HG03064 (cell line): ENCODE data around the gene TEX54.
"Not testable (repeated sequence)": the region's sequence is repeated elsewhere in the genome, so short reads cannot be mapped to it uniquely, and the experiment has no call there.

Source experiments
- ATAC-seq: cut with Tn5 transposase; IDR thresholded peaks from one replicate; pipeline ENCODE4 v1.9.1; 2021; ENCODE audit warnings: low read depth; ENCODE audit not compliant: unreplicated experiment

Gene TEX54

DNA sequence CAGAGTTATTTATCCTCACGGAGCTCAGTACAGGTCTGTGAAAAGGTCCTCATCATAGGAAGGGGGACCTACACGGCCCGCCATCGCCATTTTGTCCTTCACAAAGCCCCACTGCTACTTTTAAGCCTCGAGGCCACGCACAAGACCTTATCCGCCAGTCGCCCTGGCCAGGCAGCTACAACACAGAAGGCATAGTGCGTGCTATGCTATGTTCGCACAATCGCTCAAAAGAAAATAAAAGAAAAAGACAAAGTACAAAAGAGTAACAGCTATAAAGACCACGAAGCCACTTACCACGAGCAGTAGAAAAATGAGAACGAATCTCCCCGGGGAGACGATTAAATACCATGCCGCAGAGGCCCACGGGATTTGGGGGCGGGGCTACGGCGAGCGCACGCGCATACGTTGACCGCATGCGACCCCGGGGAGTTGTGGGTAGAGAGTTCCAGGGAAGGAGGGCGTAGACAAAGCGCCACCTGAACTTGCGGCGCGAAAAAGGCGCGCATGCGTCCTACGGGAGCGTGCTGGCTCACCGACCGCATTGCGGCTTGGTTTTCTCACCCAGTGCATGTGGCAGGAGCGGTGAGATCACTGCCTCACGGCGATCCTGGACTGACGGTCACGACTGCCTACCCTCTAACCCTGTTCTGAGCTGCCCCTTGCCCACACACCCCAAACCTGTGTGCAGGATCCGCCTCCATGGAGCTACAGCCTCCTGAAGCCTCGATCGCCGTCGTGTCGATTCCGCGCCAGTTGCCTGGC is 23.1 kb upstream of the TEX54 start:
- ATAC-seq: peak; percentile 83

DNA sequence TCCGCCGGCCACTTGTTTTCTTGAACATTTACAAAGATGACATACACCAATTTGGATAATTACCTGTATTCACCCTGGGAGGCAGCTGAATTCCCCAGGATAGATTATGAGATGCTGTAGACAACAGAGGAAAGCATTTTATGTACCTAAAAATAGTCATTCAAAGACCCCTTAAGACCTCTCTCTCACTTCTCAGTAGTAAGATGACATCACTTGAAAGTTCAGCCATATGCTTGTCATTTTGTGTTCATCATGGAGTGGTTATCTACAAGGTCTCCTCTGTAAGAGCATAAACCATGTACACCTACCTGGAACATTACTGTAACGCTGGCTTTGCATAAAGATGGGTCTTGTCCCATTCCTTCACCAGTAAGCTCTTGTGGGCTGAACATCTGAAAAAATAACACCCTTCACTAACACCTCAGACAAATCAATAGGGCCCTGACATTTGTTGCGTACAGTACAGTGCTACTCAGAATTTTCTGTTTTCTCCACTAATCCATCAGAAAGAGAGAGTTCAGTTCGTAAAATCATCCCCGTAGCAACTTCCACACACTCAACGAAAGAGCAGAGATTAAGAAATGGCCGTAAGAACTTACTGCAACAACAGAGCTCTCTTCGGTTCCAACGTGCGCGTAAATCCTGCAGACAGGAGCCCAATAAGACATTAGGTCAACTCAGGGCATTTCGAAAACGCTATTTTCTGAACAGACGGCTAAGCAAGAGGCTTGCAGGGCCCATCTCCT is 22.4 kb upstream of the TEX54 start:
- ATAC-seq: no peak

DNA sequence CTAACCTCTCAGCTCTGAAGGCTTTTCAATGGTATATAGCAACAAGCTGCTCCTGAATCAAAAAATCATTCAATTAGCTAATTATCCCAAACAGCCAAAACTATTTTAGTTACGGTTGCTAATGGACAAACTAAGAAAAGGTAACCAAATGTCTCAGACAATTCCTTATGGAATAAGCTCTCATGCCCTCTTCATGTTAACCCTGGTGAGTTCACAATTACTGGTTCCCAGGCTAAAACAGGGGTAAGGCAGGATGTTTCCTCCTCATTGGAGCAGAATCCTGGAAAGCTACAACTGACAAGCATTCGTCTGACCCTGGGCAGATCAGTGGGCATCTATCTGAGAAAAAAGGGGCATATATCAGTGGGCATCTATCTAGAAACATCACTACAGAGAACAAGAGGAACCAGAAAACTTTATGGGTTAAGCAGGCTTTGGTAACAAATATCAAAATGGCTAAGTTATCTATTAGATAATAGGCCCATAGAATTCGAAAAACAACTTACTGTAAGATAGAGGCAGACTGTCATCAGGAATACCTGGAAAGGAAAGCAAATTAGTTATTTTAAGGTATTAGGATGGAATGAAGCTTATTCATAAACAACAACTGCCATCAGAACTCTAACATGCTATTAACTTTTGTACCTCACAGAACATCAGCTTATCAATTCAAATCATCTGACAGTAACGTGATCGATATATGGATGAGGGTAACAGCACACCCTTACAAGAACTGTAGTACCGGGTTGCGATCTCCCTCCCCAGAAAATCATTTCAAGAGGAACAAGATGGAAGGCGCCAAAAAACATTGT is 21.6 kb upstream of the TEX54 start:
- ATAC-seq: no peak

DNA sequence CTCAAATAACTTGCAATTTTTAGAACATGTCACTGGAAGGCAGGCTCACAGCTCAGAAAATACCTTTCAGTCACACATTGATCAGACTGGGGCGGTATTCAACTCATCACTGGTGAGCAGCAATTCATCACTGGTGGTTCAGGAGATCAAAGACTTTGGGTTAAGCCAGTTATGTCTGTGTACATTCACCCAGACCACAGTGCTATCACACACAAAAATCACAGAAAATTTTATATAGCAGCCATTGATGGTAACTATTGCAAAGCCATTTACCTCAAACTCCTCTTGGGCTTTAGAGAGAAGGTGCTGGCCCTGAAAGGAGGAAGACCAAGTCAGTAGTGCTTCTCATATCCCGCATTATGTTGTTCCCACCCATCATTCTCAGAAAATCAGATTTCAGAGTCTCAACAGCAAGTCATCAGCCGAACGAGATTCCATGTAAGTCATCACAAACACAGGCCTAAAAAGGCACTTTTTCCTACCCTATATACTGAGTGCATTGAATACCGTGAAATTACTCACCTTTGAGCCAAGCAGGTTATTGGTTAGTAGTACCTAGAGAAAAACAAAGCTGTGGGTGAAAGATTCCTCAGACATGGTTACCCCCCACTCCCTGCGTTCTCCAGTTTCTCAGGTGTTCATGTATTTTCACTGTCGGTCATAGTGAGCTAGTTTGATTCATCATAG is 20.8 kb upstream of the TEX54 start:
- ATAC-seq: no peak

DNA sequence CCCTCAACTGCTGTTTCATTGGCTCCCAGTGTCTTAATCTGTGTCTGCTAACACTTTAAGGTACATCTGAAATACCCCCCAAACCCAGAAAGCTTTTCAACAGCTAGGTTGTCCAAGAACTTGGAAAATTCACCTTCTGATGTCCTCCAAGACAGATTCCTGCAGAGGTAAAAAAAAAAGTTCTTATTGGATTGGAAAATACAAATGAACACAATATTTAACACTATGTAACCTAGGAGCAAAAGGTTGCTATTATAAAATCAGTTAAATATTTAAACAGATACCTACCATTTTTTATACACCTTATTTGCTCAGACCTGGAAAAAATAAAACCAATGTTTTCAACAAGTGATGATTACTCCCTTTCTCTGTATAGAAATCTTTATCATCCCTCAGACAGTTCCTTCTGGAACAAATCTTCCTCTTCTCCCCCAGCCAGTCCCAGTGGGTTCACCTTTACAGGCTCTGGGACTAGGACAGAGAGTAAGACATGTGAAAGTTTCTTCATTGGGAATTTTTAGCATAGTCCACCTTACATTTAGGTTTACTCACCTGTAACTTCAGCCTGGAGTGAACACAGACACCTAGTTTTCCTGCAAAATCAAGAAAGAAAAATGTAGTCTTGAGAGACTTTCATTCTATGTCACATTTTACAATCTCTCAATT is 20.0 kb upstream of the TEX54 start:
- no peak for ATAC-seq

DNA sequence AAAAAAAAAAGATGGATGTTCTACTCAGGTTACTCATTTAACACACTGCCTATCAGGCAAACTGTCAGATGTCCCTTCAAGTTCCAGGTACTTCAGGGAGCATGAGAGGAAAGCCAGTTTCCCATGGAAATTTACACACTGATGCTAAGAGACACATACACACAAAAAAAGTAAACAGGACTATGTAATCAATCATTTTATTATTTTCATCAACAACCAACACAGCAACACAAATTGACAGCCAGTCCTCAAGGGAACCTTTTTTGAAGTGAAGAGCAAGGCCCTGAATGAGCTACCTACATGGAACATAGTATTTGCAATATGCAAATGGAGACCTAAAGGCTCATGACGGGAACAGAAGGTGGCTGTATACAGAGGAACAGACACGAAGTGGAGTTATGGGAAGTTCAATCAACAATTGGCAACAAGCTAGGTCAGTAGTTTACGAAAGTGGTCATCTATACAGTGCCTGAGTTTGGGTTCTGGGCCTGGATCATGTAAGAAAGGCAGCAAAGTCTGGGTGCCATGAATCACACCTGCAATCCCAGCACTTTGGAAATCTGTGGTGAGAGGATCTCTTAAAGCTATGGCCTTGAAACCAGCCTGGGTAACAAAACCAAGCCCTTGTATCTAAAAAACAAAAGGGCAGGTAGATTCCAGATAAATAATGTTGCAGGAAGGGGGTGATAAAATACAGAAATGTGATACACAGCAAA is 19.3 kb upstream of the TEX54 start:
- ATAC-seq: no peak

DNA sequence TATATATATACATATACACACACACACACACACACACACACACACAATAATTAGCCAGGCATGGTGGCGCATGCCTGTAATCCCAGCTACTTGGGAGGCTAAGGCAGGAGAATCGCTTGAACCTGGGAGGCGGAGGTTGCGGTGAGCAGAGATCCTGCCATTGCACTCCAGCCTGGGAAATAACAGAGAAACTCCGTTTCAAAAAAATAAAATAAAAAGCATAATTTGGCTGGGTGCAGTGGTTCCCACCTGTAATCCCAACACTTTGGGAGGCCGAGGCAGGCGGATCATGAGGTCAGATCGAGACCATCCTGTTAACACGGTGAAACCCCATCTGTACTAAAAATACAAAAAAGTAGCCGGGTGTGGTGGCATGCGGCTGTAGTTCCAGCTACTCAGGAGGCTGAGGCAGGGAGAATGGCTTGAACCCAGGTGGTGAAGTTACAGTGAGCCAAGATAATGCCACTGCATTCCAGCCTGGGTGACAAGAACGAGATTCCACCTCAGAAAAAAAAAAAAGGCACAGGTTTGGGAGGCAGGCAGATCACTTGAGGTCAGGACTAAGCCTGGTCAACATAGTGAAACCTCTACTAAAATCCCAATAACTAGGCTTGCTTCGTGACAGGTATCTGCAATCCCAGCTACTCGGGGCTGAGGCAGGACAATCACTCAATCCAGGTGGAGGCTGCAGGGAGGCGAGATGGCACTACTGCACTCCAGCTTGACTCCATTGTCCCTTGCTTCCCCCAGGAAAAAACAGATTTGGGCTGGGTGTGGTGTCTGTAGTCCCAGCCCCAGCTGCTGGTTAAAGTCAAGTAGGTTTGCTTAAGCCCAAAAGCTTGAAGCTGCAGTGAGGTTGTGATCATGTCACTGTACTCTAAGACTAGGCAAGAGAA is 18.5 kb upstream of the TEX54 start:
- no peak for ATAC-seq

DNA sequence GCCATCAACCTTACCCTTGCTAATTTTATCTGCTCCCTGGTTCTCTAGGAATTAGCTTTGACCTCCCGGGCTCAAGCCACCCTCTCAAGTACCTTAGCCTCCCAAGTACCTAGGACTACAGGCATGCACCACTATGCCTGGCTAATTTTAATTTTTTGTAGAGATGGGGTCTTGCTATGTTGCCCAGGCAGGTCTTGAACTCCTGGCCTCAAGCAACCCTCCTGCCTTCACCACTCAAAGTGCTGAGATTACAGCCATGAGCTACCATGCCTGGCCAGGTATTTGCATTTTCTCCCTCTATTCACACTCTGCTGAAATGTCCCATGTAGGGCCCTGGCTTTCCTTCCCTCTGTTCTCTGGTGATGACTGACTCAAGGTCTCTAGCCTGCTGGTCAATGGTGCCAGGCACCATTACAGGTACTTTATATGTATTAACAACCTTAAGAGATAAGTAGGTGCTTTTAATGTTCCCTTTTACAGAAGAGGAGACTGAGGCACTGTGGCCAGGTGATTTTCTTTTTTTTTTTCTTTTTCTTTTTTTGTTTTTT is 15.2 kb upstream of the TEX54 start:
- no peak for ATAC-seq

DNA sequence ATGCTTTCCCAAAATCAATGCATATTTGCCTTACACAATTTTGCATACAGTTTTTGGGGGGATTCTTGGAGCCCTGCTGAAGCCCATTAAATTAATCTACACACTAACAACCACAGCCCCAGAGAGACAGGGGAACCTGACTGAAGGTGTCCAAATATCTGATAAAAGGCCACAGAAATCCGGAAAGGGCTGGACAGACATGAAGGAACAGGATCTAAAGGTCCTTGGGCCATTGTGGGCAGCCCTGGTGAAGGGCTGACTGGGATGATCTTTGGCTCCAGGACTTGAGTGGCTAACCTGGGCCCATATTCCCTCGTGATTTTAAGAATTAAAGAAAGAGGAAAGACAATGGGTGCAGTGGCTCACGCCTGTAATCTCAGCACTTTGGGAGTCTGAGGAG is 13.5 kb upstream of the TEX54 start:
- no peak for ATAC-seq

DNA sequence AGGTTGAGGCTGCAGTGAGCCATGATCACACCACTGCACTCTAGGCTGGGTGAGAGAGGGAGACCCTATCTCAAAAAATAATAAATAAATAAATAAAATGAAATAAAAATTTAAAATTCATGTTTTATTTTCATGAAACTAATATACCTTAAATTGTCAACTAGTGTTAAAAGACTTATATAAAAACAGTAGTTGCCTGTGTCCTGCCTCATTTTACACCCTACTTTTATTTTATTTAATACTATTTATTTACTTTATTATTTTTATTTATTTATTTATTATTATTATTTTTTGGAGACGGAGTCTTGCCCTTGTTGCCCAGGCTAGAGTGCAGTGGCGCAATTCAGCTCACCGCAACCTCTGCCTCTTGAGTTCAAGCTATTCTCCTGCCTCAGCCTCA is 11.5 kb upstream of the TEX54 start:
- no peak for ATAC-seq

DNA sequence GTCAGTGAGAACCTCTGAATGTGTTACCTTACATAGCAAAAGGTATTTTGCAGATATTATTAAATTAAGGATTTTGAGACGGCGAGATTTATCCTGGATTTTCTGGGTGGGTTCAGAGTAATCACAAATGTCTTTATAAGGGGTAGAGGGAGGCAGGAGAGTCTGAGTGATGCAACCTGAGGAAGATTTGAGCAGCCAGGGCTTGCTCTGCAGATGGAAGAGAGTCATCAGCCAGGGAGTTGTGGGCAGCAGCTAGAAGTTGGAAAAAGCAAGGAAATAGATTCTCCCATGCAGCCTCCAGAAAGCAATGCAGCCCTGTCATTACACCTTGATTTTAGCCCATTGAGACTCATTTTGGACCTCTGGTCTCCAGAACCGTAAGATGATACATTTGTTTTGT is 10.8 kb upstream of the TEX54 start:
- no peak for ATAC-seq

DNA sequence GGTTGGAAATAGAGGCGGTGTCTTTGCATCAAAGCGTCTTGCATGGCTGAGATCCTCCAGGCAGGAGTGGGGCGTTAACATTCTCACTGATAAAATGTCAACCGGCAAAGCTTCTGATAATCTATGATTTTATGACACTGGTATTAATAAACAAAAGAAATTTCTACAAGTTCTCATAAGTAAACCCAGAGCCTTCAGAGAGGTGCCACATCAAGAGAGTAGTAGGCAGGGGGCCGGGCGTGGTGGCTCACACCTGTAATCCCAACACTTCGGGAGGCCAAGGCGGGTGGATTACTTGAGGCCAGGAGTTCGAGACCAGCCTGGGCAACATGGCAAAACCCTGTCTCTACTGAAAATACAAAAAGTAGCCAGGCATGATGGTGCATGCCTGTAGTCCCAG is 10.2 kb upstream of the TEX54 start:
- ATAC-seq: not testable (repeated sequence)

DNA sequence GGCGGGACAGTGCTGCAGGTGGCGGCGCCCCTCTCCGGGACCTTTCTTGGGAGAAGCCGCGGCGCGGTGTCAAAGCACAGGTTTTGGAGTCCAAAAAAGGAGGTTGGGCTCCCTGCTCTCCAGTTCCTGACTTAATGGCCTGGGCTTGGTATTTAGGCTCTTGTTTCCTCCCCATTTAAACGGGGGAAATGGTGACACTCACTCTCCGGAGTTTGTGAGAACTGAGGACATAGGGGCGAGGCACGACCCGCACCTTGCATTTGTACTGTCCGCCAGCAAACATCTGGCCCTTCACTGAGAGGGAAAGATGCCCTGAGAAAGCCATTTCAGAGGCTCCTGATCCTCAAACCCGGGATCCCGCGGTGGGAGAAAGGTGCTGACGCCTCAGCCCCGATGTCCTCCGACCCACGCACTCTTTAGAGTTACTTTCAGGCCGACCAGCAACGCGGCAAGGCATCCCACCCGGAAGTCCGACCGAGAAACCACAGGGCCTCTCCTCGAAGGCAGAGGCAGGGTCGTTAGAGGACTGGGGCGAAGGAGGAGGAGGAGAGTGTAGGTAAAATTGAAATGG is 9.6 kb upstream of the TEX54 start:
- ATAC-seq: no peak

DNA sequence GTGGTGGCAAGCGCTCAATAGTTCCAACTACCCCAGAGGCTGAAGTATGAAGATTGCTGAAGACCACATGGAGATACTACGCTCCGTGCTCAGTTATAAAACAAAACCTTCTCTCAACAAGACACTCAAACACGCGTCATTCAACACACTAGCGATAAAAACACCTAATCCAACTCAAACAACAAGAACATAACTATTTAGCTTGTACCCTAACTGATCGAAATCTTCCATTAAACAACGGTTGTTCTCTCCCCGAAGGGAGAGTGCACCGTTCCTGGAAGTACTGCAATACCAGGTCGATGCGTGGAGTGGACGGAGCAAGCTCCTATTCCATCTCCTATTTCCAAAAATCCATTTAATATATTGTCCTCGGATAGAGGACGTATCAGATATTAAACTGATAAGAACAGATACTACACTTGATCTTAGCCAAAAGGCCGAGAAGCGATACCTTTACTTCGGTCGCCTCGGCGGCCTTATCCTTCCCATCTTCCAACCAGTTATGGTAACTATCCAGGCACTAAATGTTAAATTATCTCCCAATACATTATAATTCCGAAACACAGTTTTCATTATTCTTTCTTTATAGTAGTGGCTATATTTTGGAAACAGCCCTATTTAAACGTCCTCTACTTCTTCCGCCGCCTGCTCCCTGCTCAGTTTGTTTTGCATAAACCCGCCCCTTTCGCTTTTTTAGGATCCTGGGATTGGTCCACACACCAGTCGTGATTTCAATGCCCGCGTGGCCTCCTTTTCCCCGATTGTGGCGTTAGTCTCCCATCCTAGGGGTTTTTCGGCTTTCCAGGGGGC is 8.9 kb upstream of the TEX54 start:
- ATAC-seq: peak; percentile 42

DNA sequence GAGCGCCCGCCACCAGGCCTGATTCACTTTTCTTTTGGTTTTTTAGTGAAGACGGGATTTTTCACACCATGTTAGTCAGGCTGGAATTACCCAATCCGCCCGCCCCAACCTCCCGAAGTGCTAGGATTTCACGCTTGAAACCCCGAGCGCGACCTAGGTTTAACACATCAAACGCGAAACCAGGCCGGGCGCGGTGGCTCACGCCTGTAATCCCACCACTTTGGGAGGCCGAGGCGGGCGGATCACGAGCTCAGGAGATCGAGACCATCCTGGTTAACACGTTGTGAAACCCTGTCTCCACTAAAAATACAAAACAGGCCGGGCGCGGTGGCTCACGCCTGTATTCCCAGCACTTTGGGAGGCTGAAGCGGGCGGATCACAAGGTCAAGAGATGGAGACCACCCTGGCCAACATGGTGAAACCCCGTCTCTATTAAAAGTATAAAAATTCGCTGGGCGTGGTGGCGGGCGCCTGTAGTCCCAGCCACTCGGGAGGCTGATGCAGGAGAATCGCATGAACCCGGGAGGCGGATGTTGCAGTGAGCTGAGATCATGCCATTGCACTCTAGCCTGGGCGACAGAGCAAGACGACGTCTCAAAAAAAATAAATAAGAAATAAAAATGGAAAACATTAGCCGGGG is 8.2 kb upstream of the TEX54 start:
- not testable (repeated sequence) for ATAC-seq

DNA sequence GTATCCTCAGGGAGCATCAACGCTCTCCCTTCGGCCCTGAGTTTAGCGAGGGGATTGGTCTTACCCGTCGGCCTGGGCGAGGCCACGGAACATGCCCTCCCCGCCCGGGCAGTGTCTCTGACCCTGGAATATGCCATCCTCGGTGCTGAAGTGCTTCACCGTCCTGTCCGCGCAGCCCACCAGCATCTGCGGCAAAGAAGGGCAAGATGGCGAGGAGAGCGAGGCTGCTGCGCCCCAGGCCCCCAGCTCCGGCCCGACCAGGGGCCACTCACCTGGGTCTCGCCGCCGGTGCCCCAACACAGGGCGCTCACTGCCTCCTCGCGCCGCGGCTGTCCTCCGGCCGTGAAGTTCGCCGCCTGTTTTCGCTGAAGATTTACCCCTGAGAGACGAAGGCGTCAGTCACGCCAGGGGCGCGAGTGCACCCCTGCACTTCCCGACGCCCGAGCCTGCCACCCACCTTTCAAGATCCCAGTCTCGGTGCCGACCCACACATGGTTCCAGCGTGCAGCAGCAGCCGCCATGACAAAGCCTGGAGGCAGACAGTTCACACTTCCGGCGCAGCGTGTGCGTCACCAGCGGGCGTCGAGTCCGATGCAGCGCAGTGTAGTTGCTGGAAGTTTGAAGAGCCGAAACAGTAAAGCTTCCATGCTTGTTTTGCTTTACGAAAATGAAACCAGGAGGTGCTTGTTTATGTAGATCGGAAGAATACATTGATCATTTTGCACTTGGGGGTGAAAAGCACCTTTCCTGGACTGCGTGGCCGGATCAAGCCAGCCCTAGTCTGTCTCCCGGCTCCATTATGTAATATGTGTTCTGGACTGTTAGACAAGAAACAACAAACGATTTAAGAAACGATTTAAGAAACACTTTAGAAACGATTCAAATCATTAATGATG is 6.7 kb upstream of the TEX54 start, which contains the start of gene WDR74:
TSS of gene WDR74 (minus strand) at position 541 of the 896 bp plus-strand sequence. CDS start at position 521, 20 bp downstream.
- ATAC-seq: peak; percentile 56
